IPS-NIHi7 (cell line): ENCODE data around the gene LIG4.
"Not testable (repeated sequence)": the region's sequence is repeated elsewhere in the genome, so short reads cannot be mapped to it uniquely, and the experiment has no call there.

Source experiments
- DNase-seq: peaks from one replicate; pipeline ENCODE4 v3.0.0; 2012; ENCODE audit warnings: mixed read lengths; ENCODE audit errors: extremely low spot score

Gene LIG4

GRCh38 chr13:108215436-108215835, at the start of gene LIG4:
Gene LIG4 (minus strand): TSS chr13:108215536. CDS start chr13:108211268, 4,268 bp downstream.
- peak; percentile 93 for DNase-seq

GRCh38 chr13:108263621-108264355, 48.5 kb upstream of the LIG4 start:
- DNase-seq, result no peak

GRCh38 chr13:108257248-108257647, 41.9 kb upstream of the LIG4 start:
- no peak for DNase-seq

GRCh38 chr13:108249150-108249549, 33.8 kb upstream of the LIG4 start:
- no peak for DNase-seq

- DNase-seq, result no peak
Observed at GRCh38 chr13:108230377-108230776, 15.0 kb upstream of the LIG4 start.

- no peak for DNase-seq
Observed at GRCh38 chr13:108227651-108228272, 12.4 kb upstream of the LIG4 start.

GRCh38 chr13:108226184-108226583, 10.8 kb upstream of the LIG4 start:
- DNase-seq, result no peak

GRCh38 chr13:108225440-108225839, 10.1 kb upstream of the LIG4 start:
- DNase-seq, result no peak

GRCh38 chr13:108223687-108224503, 8.6 kb upstream of the LIG4 start:
- no peak for DNase-seq

GRCh38 chr13:108220041-108220440, 4.7 kb upstream of the LIG4 start:
- DNase-seq, result no peak

- peak; percentile 94 for DNase-seq
Observed at GRCh38 chr13:108218044-108218974, 3.0 kb upstream of the LIG4 start, which contains the start of gene ABHD13. Gene ABHD13 (plus strand): TSS chr13:108218392. CDS start chr13:108229219, 10,827 bp downstream.

- DNase-seq, result not testable (repeated sequence)
Observed at GRCh38 chr13:108217307-108218043, 2.1 kb upstream of the LIG4 start.

GRCh38 chr13:108214441-108215271, 680 bp downstream of the LIG4 start:
- DNase-seq, result peak; percentile 40

- DNase-seq, result no peak
Observed at GRCh38 chr13:108213946-108214345, 1.4 kb downstream of the LIG4 start.

- DNase-seq, result no peak
Observed at GRCh38 chr13:108212886-108213285, 2.5 kb downstream of the LIG4 start.

- no peak for DNase-seq
Observed at GRCh38 chr13:108210551-108210950, 4.8 kb downstream of the LIG4 start.

GRCh38 chr13:108200781-108201398, 14.4 kb downstream of the LIG4 start:
- no peak for DNase-seq

GRCh38 chr13:108195861-108196260, 19.5 kb downstream of the LIG4 start:
- no peak for DNase-seq

- no peak for DNase-seq
Observed at GRCh38 chr13:108195146-108195545, 20.2 kb downstream of the LIG4 start.
